GM12875 (cell line): ENCODE measurements around the gene SCARB1.
A peak's percentile ranks its signal among the peaks of the same experiment; 100 is the strongest.

Experiments
- H3K4me3 ChIP-seq: one replicate; pipeline ENCODE4 v1.5.1; 2011; ENCODE audit warnings: low read depth, low read length, control low read depth
- TF ChIP-seq, protein P1 (sequence below): IDR thresholded peaks from 2 replicates; pipeline ENCODE4 v1.5.1; 2011; ENCODE audit warnings: low read depth, mild to moderate bottlenecking, control low read depth, inconsistent platforms, low read length, moderate library complexity, borderline replicate concordance; ENCODE audit not compliant: insufficient read depth

SCARB1 gene

DNA sequence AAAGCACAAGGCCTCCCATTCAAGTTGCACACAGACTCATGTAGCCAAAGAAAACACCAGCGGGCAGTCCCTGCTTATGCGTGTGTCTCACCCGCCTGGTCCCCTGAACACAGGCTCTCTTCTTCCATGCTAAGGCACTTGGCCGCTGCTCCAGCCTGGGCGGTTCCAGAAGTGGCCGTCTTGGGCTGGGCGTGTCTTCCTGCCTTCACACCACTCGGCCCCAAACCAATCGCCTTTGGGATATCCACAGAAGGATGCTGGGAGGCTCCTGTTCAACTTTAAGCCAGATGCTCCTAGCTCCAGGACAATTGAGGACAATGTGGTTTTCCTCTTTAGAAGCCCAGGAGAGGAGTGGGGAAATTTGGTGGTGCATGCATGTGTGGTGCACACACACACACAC, 2.2 kb downstream of the SCARB1 start:
- TF ChIP-seq, protein P1, sequence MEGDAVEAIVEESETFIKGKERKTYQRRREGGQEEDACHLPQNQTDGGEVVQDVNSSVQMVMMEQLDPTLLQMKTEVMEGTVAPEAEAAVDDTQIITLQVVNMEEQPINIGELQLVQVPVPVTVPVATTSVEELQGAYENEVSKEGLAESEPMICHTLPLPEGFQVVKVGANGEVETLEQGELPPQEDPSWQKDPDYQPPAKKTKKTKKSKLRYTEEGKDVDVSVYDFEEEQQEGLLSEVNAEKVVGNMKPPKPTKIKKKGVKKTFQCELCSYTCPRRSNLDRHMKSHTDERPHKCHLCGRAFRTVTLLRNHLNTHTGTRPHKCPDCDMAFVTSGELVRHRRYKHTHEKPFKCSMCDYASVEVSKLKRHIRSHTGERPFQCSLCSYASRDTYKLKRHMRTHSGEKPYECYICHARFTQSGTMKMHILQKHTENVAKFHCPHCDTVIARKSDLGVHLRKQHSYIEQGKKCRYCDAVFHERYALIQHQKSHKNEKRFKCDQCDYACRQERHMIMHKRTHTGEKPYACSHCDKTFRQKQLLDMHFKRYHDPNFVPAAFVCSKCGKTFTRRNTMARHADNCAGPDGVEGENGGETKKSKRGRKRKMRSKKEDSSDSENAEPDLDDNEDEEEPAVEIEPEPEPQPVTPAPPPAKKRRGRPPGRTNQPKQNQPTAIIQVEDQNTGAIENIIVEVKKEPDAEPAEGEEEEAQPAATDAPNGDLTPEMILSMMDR = no peak
- H3K4me3 ChIP-seq = peak overlapping the region; percentile 36

DNA sequence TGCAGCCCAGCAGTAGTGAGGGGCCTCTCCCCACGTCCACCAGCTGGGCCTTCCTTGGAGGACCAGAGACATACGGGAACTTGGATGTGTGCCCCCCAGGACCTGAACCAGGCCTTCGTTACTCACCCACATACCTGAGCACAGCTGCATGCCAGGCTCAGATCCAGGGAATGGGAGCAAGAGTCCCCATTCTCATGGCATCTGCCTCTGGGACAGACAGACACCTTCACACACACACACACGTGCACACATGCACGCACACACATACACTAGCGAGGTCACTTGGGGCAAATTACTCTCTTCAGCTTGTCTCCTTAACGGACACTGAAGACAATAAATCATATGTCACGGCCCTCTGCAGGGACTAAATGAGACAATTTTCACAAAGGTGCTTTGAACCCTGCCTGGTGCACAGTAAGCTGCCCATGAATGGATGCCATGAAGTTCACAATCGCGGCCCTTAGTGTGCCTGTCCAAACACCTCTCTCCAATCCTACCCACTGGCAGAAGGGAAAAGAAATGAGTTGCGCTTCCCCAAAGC, 5.7 kb downstream of the SCARB1 start:
- TF ChIP-seq, protein P1 = no peak
- H3K4me3 ChIP-seq = no peak overlapping the region

DNA sequence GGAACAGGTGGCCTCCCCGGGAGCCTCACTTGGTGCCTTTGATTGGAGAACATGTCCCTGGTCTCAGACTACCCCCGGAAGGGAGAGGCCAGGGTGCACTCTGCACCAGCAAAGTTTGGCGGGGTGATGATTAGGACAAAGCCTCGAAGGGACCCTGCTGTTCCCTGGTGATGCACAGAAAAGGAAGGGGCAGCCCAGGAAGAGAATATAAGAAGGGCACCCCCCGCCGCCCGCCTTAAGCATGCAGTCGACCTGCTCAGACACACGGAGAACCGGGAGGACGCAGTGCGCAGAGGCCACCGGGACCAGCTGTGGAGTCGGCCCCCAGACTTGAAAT, 6.9 kb downstream of the SCARB1 start:
- no peak overlapping the region for H3K4me3 ChIP-seq
- TF ChIP-seq, protein P1 = no peak

DNA sequence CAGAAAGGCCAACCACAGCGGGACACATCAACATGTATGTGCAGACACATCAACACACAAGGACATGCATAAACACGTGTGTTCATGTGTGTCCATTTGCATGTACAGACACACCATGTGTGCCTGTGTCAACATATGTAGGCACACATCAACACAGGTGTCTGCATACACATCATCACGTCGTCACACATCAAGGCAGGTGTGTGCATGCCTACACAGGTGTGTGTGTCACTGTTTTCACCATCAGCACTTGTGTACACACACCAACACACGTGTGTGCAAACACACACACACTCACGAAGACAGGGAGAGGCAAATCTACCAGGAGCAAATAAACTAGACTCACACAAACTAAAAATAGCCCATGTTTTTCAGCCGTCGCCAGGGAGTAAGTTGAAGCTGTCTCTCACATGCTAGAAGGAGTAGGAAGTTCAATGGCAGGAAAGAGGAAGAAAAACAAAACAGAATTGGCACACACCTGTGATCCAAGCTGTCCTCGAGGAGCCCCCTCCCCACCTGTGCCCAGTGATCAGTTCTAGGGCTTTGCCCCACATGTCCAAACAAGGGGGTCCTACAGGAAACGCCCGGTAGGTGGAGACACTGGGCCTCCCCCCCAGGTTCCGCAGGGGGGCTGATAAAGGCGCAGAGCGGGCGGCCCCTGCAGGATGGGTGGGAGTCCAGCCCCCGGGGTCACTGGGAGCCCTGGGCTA, 7.4 kb downstream of the SCARB1 start:
- TF ChIP-seq, protein P1 = peak; percentile 47; the same call in 1 of the 2 replicates
- H3K4me3 ChIP-seq = no peak overlapping the region

DNA sequence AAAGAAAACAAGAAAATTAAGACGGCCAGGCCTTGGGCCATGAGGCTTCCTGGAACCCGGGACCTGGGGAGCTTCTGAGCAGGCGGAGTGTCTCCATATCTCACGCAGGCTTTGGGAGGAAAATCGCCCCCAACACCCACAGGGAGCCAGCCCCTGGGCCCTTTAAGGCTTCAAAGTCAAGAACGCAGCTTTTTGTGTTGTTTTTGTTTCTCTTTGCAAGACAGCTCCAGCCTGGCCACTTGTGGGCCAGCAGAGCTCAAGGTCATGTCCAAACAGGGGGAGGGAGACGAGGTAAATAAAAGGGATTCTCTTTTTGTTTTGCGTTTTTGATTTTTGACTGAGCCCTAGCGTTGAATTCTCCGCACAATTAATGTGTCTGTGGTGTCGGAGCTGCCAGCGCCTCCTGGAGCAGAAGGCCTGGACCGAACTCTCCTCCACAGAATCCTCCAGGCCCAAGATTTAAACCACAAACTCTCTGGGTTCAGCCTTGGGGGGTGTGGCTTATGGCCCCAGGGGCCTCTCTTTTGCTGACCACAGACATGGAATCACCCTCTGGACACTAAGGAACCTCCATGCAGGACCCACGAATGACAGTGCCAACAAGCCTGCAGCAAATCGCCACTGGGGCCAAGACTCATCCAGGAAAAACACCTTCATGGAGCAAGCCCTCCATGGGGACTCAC, 8.2 kb downstream of the SCARB1 start:
- TF ChIP-seq, protein P1 = no peak
- no peak overlapping the region for H3K4me3 ChIP-seq

DNA sequence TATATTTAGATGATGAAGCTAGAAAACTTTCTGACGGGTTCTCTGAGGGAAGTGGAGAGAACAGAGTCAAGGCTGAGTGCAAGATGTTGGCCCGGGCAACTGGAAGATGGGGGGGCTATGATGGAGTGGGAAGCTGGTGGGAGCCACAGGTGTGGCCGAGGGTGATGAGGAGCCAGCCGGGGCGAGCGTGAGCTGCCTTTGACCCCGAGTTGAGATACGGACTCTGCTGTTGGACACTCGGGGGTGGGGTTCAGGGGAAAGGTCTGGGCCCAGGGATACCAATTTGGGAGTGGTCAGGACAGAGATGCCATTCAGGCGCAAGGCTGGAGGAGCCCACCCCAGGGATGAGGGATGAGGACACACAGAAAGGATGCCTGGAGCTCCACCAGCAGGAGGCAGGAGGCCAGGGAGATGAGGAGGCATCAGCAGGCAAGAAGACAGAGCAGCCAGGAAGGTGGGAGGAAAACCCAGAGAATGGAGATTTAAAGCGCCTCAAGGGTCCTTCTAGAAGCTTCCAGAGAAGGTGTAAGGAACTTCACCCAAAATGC, 9.0 kb downstream of the SCARB1 start:
- no peak overlapping the region for H3K4me3 ChIP-seq
- TF ChIP-seq, protein P1 = no peak
